K562 (cell line): ENCODE data around the gene FTL. TPM values are rescaled to one million over a fixed set of nuclear protein-coding genes. Genes with fewer than 3 reads are reported as not detected.

Source experiments
- DPF2 ChIP-seq: fragments of 450-650 bp; IDR thresholded peaks from 2 replicates; pipeline ENCODE4 v1.6.1; 2016
- GABPA ChIP-seq: fragments of 200-800 bp; sonication (Bioruptor generic); conservative IDR thresholded peaks from 2 replicates; pipeline ENCODE4 v1.6.1; 2016; ENCODE audit warnings: low read depth, missing genetic modification characterization, missing compliant biosample characterization
- GABPB1 ChIP-seq: sonication (generic); formaldehyde crosslinking; IDR thresholded peaks from 2 replicates; pipeline ENCODE4 v1.8.0; 2022; ENCODE audit warnings: mild to moderate bottlenecking, missing genetic modification reagents
- HNRNPUL1 ChIP-seq: fragments of 200-400 bp; formaldehyde crosslinking; IDR thresholded peaks from 2 replicates; pipeline ENCODE4 v1.6.1; 2017; ENCODE audit warnings: low read length
- KLF16 ChIP-seq: IDR thresholded peaks from 2 replicates; pipeline ENCODE4 v1.6.1; 2016; ENCODE audit warnings: antibody characterized with exemption
- RCOR1 ChIP-seq, 2 experiments: IDR thresholded peaks; 2 replicates each; pipeline ENCODE4 v1.6.1; 2012; ENCODE audit warnings: low read depth in 2 of 2, low read length in 2 of 2, borderline replicate concordance in 1 of 2, improper control_type of control experiment in 1 of 2
- STAT5A ChIP-seq: IDR thresholded peaks from 2 replicates; pipeline ENCODE4 v1.6.1; 2012; ENCODE audit warnings: low read length, inconsistent platforms, borderline replicate concordance
- TBL1XR1 ChIP-seq, 2 experiments: IDR thresholded peaks; 2 replicates each; pipeline ENCODE4 v1.6.1; 2012; ENCODE audit warnings: improper control_type of control experiment in 2 of 2, low read length in 2 of 2, mild to moderate bottlenecking in 1 of 2
- ZNF165 ChIP-seq: fragments of 250-450 bp; sonication (Bioruptor Pico); IDR thresholded peaks from 2 replicates; pipeline ENCODE4 v1.4.0; 2020; ENCODE audit warnings: borderline replicate concordance
- ZNF785 ChIP-seq: fragments of 250-450 bp; sonication (Bioruptor Pico); IDR thresholded peaks from 2 replicates; pipeline ENCODE4 v1.4.0; 2020; ENCODE audit warnings: mild to moderate bottlenecking
- polyA plus RNA-seq, 8 experiments: library from polyadenylated mRNA; depleted of rRNA in 4 of 8; stranded (reverse) in 5 of 8; unstranded in 3 of 8; fragments of >200 nt; fragmentation: Nextera tagmentation in 2 of 8; fragmentation: Illumina TruSeq in 1 of 8; extraction: Ambion mirVana in 2 of 8; extraction: Trizol in 1 of 8; gene quantifications; 2 replicates each; pipeline versions ENCODE4 v1.2.1 to v1.2.3, GENCODE V29; 2011 to 2014; ENCODE audit warnings: inconsistent platforms in 1 of 8, missing spikeins in 1 of 8
- total RNA-seq, 7 experiments: library from RNA; depleted of rRNA in 6 of 7; stranded (reverse); fragments of >200 nt in 6 of 7; fragmentation: Illumina TruSeq in 2 of 7; extraction: Trizol in 2 of 7; gene quantifications; 2 replicates each; pipeline versions ENCODE4 v1.2.1 to v1.2.3, GENCODE V29; 2011 to 2021; ENCODE audit warnings: low replicate concordance in 1 of 7
- TF ChIP-seq, protein P1 (sequence below): sonication (generic); formaldehyde crosslinking; IDR thresholded peaks from 2 replicates; pipeline ENCODE4 v1.8.0; 2022; ENCODE audit warnings: mild to moderate bottlenecking, missing genetic modification reagents
- TF ChIP-seq, protein P2 (sequence below): fragments of 450-650 bp; IDR thresholded peaks from 2 replicates; pipeline ENCODE4 v1.6.1; 2016
- TF ChIP-seq, protein P3 (sequence below), 2 experiments: IDR thresholded peaks in 1 of 2; conservative IDR thresholded peaks in 1 of 2; 2 replicates each; pipeline ENCODE4 v1.6.1; 2016; ENCODE audit warnings: low read depth in 2 of 2, mild to moderate bottlenecking in 1 of 2, missing compliant biosample characterization in 1 of 2, missing genetic modification characterization in 1 of 2, moderate library complexity in 1 of 2
- TF ChIP-seq, protein P4 (sequence below), 2 experiments: fragments of 450-650 bp in 1 of 2; sonication (generic) in 1 of 2; formaldehyde crosslinking in 1 of 2; IDR thresholded peaks; 2 replicates each; pipeline versions ENCODE4 v1.7.1 to v1.9.0; 2016 to 2022; ENCODE audit warnings: inconsistent platforms in 1 of 2, mild to moderate bottlenecking in 1 of 2, missing genetic modification reagents in 1 of 2

The FTL gene
- total and polyA plus RNA-seq, 9 of the 15 experiments (the other 6 are each of a cell fraction or from before 2014, with no cell fraction given) = 1,231 to 27,415 (median 3,965) TPM

DNA sequence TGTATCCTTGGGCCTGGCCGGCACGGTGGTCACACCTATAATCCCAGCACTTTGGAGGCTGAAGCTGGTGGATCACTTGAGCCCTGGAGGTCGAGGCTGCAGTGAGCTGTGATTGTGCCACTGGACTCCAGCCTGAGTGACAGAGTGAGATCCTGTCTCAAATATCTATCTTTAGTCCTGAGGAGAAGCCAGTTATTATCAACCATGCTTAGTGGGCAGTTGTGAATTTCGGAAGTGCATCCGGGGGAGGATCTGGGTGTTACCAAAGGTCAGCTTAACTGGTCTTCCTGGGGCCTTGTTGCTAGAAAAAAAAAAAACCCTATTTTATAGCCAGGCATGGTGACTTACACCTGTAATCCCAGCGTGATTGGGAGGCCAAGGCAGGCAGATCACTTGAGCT lies 22.0 kb upstream of the FTL start (continued):
- TF ChIP-seq STAT5A = no peak
- 0 out of 2 replicates have a peak, but pooled peaks have one; percentile 14 for TF ChIP-seq GABPB1 (CRISPR knock-in tag)
- TF ChIP-seq ZNF165 (CRISPR knock-in tag) = no peak
- TF ChIP-seq HNRNPUL1 = no peak
- no peak for TF ChIP-seq TBL1XR1 (IDR thresholded peaks at IDR 0.05; ENCODE audit: low read length in 2 of 2)
- TF ChIP-seq DPF2 = peak; percentile 34; the same call in 1 of the 2 replicates
- peak; percentile 64 for TF ChIP-seq GABPA (tag)
- no peak for TF ChIP-seq ZNF785 (CRISPR knock-in tag)
- 0 out of 4 replicates have a peak, but pooled peaks of 1 of the 2 experiments have one; percentile 11 for TF ChIP-seq RCOR1 (IDR thresholded peaks at IDR 0.05; ENCODE audit: borderline replicate concordance in 1 of 2, low read depth in 2 of 2, low read length in 2 of 2)
- TF ChIP-seq, protein P1, sequence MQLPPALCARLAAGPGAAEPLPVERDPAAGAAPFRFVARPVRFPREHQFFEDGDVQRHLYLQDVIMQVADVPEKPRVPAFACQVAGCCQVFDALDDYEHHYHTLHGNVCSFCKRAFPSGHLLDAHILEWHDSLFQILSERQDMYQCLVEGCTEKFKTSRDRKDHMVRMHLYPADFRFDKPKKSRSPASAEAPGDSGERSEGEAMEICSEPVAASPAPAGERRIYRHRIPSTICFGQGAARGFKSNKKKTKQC = no peak
- TF ChIP-seq, protein P2, sequence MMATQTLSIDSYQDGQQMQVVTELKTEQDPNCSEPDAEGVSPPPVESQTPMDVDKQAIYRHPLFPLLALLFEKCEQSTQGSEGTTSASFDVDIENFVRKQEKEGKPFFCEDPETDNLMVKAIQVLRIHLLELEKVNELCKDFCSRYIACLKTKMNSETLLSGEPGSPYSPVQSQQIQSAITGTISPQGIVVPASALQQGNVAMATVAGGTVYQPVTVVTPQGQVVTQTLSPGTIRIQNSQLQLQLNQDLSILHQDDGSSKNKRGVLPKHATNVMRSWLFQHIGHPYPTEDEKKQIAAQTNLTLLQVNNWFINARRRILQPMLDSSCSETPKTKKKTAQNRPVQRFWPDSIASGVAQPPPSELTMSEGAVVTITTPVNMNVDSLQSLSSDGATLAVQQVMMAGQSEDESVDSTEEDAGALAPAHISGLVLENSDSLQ = peak; percentile 81
- TF ChIP-seq, protein P3, sequence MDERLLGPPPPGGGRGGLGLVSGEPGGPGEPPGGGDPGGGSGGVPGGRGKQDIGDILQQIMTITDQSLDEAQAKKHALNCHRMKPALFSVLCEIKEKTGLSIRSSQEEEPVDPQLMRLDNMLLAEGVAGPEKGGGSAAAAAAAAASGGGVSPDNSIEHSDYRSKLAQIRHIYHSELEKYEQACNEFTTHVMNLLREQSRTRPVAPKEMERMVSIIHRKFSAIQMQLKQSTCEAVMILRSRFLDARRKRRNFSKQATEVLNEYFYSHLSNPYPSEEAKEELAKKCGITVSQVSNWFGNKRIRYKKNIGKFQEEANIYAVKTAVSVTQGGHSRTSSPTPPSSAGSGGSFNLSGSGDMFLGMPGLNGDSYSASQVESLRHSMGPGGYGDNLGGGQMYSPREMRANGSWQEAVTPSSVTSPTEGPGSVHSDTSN (CRISPR knock-in tag; IDR thresholded peaks at IDR 0.05; ENCODE audit: low read depth) = no peak
- TF ChIP-seq, protein P3 (tag; conservative IDR thresholded peaks at IDR 0.05; ENCODE audit: low read depth) = 0 out of 2 replicates have a peak, but pooled peaks have one; percentile 15
- TF ChIP-seq, protein P4, sequence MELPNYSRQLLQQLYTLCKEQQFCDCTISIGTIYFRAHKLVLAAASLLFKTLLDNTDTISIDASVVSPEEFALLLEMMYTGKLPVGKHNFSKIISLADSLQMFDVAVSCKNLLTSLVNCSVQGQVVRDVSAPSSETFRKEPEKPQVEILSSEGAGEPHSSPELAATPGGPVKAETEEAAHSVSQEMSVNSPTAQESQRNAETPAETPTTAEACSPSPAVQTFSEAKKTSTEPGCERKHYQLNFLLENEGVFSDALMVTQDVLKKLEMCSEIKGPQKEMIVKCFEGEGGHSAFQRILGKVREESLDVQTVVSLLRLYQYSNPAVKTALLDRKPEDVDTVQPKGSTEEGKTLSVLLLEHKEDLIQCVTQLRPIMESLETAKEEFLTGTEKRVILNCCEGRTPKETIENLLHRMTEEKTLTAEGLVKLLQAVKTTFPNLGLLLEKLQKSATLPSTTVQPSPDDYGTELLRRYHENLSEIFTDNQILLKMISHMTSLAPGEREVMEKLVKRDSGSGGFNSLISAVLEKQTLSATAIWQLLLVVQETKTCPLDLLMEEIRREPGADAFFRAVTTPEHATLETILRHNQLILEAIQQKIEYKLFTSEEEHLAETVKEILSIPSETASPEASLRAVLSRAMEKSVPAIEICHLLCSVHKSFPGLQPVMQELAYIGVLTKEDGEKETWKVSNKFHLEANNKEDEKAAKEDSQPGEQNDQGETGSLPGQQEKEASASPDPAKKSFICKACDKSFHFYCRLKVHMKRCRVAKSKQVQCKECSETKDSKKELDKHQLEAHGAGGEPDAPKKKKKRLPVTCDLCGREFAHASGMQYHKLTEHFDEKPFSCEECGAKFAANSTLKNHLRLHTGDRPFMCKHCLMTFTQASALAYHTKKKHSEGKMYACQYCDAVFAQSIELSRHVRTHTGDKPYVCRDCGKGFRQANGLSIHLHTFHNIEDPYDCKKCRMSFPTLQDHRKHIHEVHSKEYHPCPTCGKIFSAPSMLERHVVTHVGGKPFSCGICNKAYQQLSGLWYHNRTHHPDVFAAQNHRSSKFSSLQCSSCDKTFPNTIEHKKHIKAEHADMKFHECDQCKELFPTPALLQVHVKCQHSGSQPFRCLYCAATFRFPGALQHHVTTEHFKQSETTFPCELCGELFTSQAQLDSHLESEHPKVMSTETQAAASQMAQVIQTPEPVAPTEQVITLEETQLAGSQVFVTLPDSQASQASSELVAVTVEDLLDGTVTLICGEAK (IDR thresholded peaks at IDR 0.05) = 0 out of 2 replicates have a peak, but pooled peaks have one; percentile 39
- TF ChIP-seq, protein P4 (CRISPR knock-in tag; IDR thresholded peaks at IDR 0.05) = no peak
- TF ChIP-seq KLF16 = peak; percentile 45; the same call in 1 of the 2 replicates
